Tongue (tissue), 3 donors: ENCODE results near the gene PHOX2B. TPM values are rescaled to one million over a fixed set of nuclear protein-coding genes. Genes with fewer than 3 reads are reported as not detected.
"Not testable (repeated sequence)": the region's sequence is repeated elsewhere in the genome, so short reads cannot be mapped to it uniquely, and the experiment has no call there.

Experiments
- DNase-seq: peaks from one replicate; pipeline ENCODE4 v3.0.0-alpha.2; 2015
- small RNA-seq: library from RNA; depleted of rRNA; stranded (forward); fragments of <200 nt; gene quantifications from one replicate; pipeline ENCODE3, GENCODE V24; 2014; ENCODE audit warnings: low replicate concordance
- total RNA-seq: library from RNA; depleted of rRNA; stranded (reverse); fragments of >200 nt; gene quantifications from one replicate; pipeline ENCODE4 v1.2.3, GENCODE V29; 2014

The PHOX2B gene
- total RNA-seq, 1 donor from 2014 or later, result not detected

- not testable (repeated sequence) for DNase-seq
Observed at GRCh38 chr4:41711654-41712053, 36.9 kb downstream of the PHOX2B start.

GRCh38 chr4:41709844-41710481 lies 38.6 kb downstream of the PHOX2B start:
- peak; percentile 43 for DNase-seq

GRCh38 chr4:41703785-41704184 lies 44.7 kb downstream of the PHOX2B start:
- no peak for DNase-seq

- DNase-seq, result no peak
Observed at GRCh38 chr4:41702770-41703169, 45.8 kb downstream of the PHOX2B start.

GRCh38 chr4:41701983-41702382 lies 46.5 kb downstream of the PHOX2B start:
- no peak for DNase-seq

GRCh38 chr4:41696763-41697162 lies 51.8 kb downstream of the PHOX2B start:
- DNase-seq, result no peak

GRCh38 chr4:41696131-41696530 lies 52.4 kb downstream of the PHOX2B start:
- DNase-seq, result no peak

Small RNA genes within 50 kb of the gene (small RNA-seq; reads per million reads assigned to genes)
- gene RNU1-49P, result not detected

Other genes with a start within 250 kb of the PHOX2B start
- 177 TPM for gene LIMCH1, start 210.6 kb downstream of the PHOX2B start, total RNA-seq
- 38.2 TPM for gene TMEM33, start 186.7 kb upstream of the PHOX2B start, total RNA-seq
- gene DCAF4L1, start 233.0 kb upstream of the PHOX2B start, total RNA-seq, result not detected
- gene SLC30A9, start 241.8 kb upstream of the PHOX2B start, total RNA-seq, result 82.2 TPM